Hippocampal formation (tissue), 2 donors: ENCODE measurements around the gene PLEKHG4B.

Experiments
- DNase-seq, 2 donors: peaks; one replicate each; lab custom pipeline; 2025; lab: John Stamatoyannopoulos, UW

Gene PLEKHG4B

GRCh38 chr5:129148-129547, 37.2 kb downstream of the PLEKHG4B start:
- DNase-seq: no peak

GRCh38 chr5:129820-130219, 37.9 kb downstream of the PLEKHG4B start:
- no peak for DNase-seq

- no peak for DNase-seq
Observed at GRCh38 chr5:130601-131131, 38.7 kb downstream of the PLEKHG4B start.

GRCh38 chr5:136901-137300, 44.9 kb downstream of the PLEKHG4B start:
- DNase-seq: no peak

GRCh38 chr5:137741-138140, 45.8 kb downstream of the PLEKHG4B start:
- no peak for DNase-seq

- DNase-seq: no peak
Observed at GRCh38 chr5:138936-139335, 47.0 kb downstream of the PLEKHG4B start.

GRCh38 chr5:139579-140442, 47.8 kb downstream of the PLEKHG4B start:
- no peak for DNase-seq

GRCh38 chr5:140443-140829, 48.5 kb downstream of the PLEKHG4B start:
- DNase-seq: no peak

GRCh38 chr5:141211-141610, 49.2 kb downstream of the PLEKHG4B start:
- DNase-seq: no peak

GRCh38 chr5:141761-142160, 49.8 kb downstream of the PLEKHG4B start:
- DNase-seq: no peak

- DNase-seq: no peak
Observed at GRCh38 chr5:142246-142810, 50.4 kb downstream of the PLEKHG4B start.

GRCh38 chr5:143041-143440, 51.1 kb downstream of the PLEKHG4B start:
- no peak for DNase-seq

- DNase-seq: no peak
Observed at GRCh38 chr5:144941-145340, 53.0 kb downstream of the PLEKHG4B start.

GRCh38 chr5:145585-146323, 53.8 kb downstream of the PLEKHG4B start:
- DNase-seq: no peak

- no peak for DNase-seq
Observed at GRCh38 chr5:147751-148150, 55.8 kb downstream of the PLEKHG4B start.

GRCh38 chr5:149745-150485, 57.9 kb downstream of the PLEKHG4B start:
- no peak for DNase-seq

- peak in 1 of 2 donors; percentile 4 for DNase-seq
Observed at GRCh38 chr5:150746-151145, 58.8 kb downstream of the PLEKHG4B start.

GRCh38 chr5:152077-152476, 60.1 kb downstream of the PLEKHG4B start:
- DNase-seq: no peak

- DNase-seq: no peak
Observed at GRCh38 chr5:153256-153655, 61.3 kb downstream of the PLEKHG4B start.

- no peak for DNase-seq
Observed at GRCh38 chr5:154236-154635, 62.3 kb downstream of the PLEKHG4B start.

GRCh38 chr5:154826-155225, 62.9 kb downstream of the PLEKHG4B start:
- DNase-seq: no peak
